HG02610 (cell line): Measurements from ENCODE around the gene DUSP8.

Experiments
- ATAC-seq: cut with Tn5 transposase; IDR thresholded peaks from one replicate; pipeline ENCODE4 v1.9.1; 2021; ENCODE audit warnings: mild to moderate bottlenecking, moderate library complexity; ENCODE audit not compliant: unreplicated experiment

The DUSP8 gene

GRCh38 chr11:1504581-1505290, 67.3 kb downstream of the DUSP8 start:
- no peak for ATAC-seq

- ATAC-seq = no peak
Measured at GRCh38 chr11:1504138-1504537, 67.9 kb downstream of the DUSP8 start.
